Measurements from ENCODE around the gene LRRC1. TPM values are rescaled to one million over a fixed set of nuclear protein-coding genes. Genes with fewer than 3 reads are reported as not detected.

Gene LRRC1
- total and polyA plus RNA-seq, 2 donors (not counting 3 experiments of a cell fraction or from before 2014, with no cell fraction given), result 5.6 to 11.7 TPM

- Histone ChIP-seq H3K27me3 (ENCODE audit: control insufficient read depth in 2 of 2, insufficient read depth in 2 of 2, low read length in 2 of 2) (no peaks in the 10 kb centered on the region), H3K27ac (ENCODE audit: insufficient read depth, low read depth, low read length) (no peak overlapping the region), H2AFZ (ENCODE audit: low read depth, low read length) (no peak overlapping the region), H3K79me2 (ENCODE audit: control insufficient read depth, insufficient read depth, low read length) (no peaks in the 10 kb centered on the region), H3K9me3 (replicated peaks; ENCODE audit: control insufficient read depth, insufficient read depth, low read length) (no peaks in the 10 kb centered on the region), H3K9me1 (replicated peaks; ENCODE audit: control insufficient read depth, extremely low read depth, insufficient read depth, low read length) (no peaks in the 10 kb centered on the region), H3K9ac (replicated peaks; ENCODE audit: extremely low read depth, insufficient read depth, low read length) (no peak overlapping the region), H3K4me3 (replicated peaks in 1 of 3; ENCODE audit: insufficient read depth in 1 of 3, low read depth in 1 of 3, low read length in 3 of 3) (no peak overlapping the region), H3K4me1 (ENCODE audit: control insufficient read depth, extremely low read depth, insufficient read depth, low read length) (no peaks in the 10 kb centered on the region), H4K20me1 (replicated peaks; ENCODE audit: control insufficient read depth, extremely low read depth, insufficient read depth, low read length) (no peaks in the 10 kb centered on the region), H3K36me3 (ENCODE audit: control insufficient read depth in 2 of 2, extremely low read depth in 1 of 2, insufficient read depth in 2 of 2, low read length in 2 of 2) (no peaks in the 10 kb centered on the region), H3K4me2 (ENCODE audit: insufficient read depth, low read length) (no peak overlapping the region)
- ChIA-PET CTCF (no interaction called here), POLR2A (no interaction called here)
- no TSS peak for BruUV-seq (replicated peaks)
- DNase-seq (ENCODE audit: low read depth, low spot score), result no peak
- intact Hi-C loops (cut with micrococcal nuclease), result no loop called here
- TF ChIP-seq, protein P1, sequence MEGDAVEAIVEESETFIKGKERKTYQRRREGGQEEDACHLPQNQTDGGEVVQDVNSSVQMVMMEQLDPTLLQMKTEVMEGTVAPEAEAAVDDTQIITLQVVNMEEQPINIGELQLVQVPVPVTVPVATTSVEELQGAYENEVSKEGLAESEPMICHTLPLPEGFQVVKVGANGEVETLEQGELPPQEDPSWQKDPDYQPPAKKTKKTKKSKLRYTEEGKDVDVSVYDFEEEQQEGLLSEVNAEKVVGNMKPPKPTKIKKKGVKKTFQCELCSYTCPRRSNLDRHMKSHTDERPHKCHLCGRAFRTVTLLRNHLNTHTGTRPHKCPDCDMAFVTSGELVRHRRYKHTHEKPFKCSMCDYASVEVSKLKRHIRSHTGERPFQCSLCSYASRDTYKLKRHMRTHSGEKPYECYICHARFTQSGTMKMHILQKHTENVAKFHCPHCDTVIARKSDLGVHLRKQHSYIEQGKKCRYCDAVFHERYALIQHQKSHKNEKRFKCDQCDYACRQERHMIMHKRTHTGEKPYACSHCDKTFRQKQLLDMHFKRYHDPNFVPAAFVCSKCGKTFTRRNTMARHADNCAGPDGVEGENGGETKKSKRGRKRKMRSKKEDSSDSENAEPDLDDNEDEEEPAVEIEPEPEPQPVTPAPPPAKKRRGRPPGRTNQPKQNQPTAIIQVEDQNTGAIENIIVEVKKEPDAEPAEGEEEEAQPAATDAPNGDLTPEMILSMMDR (IDR thresholded peaks at IDR 0.05; ENCODE audit: extremely low read depth in 1 of 2, insufficient read depth in 1 of 2, low read depth in 1 of 2, low read length in 2 of 2), result no peak
- TF ChIP-seq POLR2A (IDR thresholded peaks at IDR 0.05; ENCODE audit: low read depth, low read length), result no peak
- no peak for TF ChIP-seq POLR2AphosphoS5 (IDR thresholded peaks at IDR 0.05; ENCODE audit: insufficient read depth, low read depth, low read length)
- TF ChIP-seq MYC (IDR thresholded peaks at IDR 0.05; ENCODE audit: low read depth, low read length), result no peak
- no peak for TF ChIP-seq GATA2 (IDR thresholded peaks at IDR 0.05; ENCODE audit: insufficient read depth, insufficient read length, low read depth, low read length)
- TF ChIP-seq, protein P2, sequence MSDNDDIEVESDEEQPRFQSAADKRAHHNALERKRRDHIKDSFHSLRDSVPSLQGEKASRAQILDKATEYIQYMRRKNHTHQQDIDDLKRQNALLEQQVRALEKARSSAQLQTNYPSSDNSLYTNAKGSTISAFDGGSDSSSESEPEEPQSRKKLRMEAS (IDR thresholded peaks at IDR 0.05; ENCODE audit: insufficient read depth, insufficient read length), result no peak
- no peak for TF ChIP-seq FOS (IDR thresholded peaks at IDR 0.05; ENCODE audit: borderline replicate concordance, insufficient read depth, low read length)
- TF ChIP-seq JUN (IDR thresholded peaks at IDR 0.05; ENCODE audit: borderline replicate concordance, insufficient read depth, insufficient read length, low read depth), result no peak
- TF ChIP-seq EZH2 (IDR thresholded peaks at IDR 0.05; ENCODE audit: borderline replicate concordance, low read depth, low read length, severe bottlenecking), result no peak
- no peak for FAIRE-seq
- dilution Hi-C loops (cut with MboI; ENCODE audit: extremely low pct_ligation_motif_present, low sequenced_read_pairs), result no loop called here
Observed at GRCh38 chr6:53765270-53765669, 29.5 kb upstream of the LRRC1 start.
